IPS DF 4.7 (cell line): ENCODE data around the gene ELAVL1.

ENCODE experiments used
- DNase-seq: peaks from one replicate; pipeline ENCODE4 v3.0.0-alpha.2; 2013; ENCODE audit warnings: low spot score; ENCODE audit errors: extremely low read depth

The ELAVL1 gene

DNA sequence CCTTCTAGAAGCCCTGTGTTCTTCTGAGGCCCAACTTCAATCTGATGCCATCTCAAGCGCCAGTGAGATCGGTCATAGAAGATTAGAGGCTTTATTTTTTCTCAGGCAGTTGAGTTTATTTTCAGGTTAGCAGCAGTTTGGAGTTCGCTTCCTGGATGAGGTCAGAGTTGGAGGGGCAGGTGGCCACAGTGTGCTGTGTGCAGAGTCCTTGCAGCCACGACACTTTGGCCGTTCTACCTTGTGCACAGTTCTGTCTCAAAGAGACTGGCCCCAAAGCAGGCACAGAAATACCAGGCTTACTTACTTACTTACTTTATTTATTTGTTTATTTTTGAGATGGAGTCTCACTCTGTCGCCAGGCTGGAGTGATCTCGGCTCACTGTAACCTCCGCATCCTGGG is 15.9 kb upstream of the ELAVL1 start:
- no peak for DNase-seq

DNA sequence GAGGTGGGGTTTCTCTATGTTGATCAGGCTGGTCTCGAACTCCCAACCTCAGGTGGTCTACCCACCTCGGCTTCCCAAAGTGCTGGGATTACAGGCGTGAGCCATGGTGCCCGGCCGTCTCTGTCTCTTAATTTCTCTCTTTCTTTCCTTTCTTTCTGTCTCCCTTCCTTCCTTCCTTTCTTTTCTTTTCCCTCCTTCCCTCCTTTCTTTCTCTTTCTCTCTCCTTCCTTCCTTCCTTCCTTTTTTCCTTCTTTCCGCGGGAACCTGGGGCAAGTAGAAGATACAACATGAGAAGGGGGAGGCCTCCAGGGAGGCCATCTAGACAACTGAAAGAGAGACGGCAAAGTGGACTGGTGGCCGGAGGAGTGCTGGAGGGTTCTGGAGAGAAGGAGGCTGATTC is 15.2 kb upstream of the ELAVL1 start:
- no peak for DNase-seq

DNA sequence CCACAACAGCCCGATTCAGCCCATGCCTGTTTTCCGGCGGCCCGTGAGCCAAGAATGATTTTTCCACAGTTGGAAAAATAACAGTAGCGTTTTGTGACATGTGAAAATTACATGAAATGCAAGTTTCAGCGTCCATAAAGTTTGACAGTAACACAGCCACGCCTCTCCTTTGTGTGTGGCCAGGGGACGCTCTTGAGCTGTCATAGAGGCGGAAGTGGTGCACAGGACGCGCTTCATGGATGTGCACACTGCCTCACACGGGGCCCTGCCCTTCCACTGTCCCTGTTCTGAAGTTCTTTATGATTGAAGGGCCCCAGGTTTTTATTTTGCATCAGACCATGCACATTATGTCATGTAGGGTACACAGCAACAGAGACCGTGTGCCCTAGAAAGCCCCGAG is 12.4 kb upstream of the ELAVL1 start:
- no peak for DNase-seq

DNA sequence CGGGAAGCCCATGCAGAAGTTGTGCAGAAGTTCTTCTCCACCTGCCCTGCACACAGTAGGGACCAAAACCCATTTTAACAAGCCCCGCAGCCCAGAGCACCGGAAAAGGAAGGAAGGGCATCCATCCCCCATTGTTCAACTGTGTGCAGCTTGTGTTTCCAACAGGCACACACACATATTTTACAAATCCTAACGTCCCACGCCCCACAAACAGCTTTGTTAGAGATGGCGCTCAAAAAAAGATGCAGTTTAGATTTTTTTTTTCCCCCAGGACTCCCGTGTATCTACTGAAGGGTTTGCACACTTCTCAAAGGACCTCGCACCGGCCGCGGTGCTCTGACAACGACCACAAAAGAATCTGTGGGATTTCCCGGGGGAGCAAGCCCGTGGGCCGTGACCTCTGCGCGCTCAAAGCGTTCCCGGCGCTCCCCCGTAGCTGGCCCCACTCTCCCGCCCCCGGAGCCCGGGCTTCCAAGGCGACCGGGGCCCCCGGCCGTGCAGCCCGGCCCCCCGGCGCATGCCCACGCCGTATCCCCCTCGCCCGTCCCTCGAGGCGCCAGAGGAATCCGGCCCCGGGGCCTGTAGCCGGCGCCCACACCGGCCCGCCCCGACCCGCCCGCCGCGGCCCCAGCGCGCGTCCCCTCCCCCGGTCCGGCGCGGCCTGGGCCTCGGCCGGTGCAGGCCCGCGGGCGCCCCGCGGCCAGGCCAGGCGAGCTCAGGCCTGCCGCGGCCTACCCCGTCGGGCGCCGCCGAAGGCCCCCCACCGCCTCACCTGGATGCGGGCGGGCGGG is 523 bp downstream of the ELAVL1 start:
- DNase-seq, result no peak

DNA sequence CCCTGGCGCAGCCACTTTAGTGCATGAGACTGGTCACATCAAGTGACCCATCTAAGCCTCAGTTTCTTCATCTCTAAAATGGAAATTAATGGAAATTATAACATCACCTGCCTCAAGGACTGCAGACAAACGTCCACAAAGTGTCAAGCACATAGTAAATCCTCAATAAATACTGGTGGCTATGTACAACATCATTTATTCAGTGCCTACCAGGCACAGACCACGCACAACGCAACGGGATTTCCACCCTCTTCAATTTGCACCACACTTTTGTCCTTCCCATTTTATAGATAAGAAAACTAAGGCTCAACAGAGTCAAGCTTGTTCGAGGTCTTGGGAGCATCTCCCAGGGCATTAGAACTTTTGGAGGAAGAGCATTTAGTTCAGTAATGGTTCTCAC is 1.4 kb downstream of the ELAVL1 start:
- DNase-seq, result no peak

DNA sequence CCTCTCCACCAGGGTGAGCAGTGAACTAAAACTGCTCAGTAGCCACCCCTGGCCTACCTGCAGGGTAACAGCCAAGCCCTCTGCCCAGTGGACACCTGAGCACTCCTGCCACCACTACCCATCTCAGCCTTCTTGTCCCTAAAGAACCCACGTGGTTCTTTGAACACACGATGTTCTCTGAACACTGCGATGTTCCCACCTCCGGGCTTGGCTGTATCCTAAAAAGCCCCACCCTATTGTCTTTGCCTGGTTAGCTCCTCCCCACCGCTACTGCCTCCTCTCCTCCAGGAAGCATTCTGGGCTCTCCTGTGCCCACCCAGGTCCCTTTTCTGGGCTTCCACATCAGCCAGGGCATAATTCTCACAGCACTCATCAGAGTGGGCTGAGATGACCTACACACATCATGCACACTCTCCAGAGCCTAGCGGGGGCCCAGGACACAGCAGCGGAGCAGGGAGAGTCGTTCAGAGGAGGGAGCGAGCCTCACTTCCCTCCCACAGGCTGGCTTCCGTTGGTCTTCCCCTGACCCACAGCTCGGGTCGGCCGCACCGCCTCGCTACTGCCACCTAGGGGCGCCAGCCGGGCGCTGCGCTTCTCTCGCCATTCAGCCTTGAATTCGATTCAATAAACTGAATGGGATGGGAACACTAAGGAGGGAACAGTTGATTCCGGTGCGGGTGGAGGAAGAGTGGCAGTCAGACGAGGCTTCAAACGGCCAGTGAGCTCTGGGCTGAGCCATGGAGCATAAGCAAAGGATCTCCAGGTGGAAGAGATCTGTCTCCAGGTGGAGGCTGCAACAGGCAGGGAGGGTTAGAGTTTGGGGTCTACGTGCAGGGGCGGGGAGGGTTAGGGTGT is 3.2 kb downstream of the ELAVL1 start:
- DNase-seq, result peak; percentile 79

DNA sequence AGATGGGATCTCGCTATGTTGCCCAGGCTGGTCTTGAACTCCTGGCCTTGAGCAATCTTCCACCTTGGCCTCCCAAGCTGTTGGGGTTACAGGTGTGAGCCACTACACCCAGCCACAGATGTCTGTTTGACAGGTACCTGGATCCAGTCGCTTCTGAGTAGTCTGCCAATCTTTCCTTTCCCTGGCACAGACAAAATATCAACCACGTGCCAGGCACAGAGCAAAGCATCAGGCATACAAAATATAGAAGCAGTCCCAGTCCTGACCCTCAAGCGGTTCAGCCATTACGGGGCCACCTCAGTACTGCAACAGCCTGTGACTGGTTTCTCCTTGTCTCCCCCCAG is 3.8 kb downstream of the ELAVL1 start:
- DNase-seq, result no peak

DNA sequence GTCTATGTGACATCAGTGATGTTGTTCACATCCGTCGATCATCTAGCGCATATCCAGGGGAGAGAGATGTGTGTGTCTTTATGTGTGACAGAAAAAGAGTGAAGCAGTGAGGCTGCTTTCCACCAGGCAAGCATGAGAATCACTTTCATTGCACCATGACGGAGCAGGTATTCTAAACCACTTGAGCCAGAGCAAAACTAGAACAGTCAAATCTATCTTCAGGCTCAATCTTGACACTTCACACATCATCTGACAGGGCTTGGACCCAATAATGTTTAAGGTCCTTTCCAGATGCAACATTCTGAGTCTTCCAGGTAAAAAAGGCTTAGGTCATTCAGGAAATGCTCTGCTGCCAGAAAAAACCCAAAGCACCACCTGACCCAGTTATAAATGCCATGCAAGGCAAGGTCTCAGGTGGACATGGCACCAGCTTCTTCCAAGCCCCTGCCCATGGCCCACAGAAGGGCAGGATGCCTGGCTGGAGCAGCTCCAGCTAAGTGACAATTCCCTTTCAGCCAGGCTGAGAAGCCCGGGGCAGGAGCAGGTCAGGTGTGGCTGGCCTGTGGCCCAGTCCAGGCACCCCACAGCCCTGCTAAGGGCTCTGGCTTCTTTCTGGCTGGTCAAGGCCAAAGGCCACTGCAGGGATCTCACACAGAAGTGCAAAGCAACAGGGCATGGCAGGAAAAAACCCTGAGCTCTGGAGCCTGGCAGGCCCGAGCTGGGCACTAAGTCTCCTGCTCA is 5.0 kb downstream of the ELAVL1 start:
- DNase-seq, result no peak

DNA sequence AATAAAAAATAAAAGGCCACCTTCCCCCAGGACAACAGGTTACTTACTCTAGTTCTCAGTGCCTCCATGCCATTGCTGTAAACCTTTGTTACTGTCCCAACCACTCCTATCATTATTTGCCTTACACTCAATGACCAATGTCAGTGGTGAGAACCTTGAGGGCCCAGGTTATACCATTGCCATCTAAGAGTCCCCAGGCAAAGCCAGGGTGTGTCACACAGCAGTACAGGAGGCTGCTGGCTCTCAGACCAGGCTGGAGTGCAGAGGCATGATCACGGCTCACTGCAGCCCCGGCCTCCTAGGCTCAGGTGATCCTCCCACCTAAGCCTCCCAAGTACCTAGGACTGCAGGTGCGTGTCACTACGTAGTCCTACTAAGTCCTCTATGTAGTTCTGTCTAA is 6.1 kb downstream of the ELAVL1 start:
- no peak for DNase-seq

DNA sequence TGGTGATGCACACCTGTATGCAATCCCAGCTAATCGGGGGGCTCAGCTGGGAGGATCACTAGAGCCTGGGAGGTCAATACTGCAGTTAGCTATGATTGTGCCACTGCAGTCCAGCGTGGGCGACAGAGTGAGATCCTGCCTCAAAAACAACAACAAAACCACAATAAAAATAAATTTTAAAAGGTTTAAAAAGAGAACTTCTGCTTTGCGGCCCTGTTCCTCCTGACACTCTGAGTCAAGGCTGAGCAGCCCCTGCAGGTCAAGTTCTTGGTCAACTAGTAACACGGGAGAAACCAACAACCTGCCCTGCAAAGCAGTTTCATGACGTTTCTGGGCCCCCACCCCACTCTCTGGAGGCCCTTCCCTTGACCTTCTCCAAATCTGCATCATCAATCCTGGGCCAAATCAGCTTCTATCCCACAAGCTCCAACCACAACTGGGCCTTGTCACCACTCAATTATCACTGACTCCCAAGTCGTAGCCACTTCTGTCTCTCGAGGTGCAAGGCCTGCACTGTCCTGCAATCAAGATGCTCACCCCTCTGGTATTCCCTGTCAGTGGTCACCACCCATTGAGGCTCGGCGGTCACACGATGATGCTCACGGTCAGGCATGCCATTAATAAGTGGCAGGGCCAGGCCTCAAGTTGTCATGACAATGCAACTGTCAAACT is 7.5 kb downstream of the ELAVL1 start:
- no peak for DNase-seq

DNA sequence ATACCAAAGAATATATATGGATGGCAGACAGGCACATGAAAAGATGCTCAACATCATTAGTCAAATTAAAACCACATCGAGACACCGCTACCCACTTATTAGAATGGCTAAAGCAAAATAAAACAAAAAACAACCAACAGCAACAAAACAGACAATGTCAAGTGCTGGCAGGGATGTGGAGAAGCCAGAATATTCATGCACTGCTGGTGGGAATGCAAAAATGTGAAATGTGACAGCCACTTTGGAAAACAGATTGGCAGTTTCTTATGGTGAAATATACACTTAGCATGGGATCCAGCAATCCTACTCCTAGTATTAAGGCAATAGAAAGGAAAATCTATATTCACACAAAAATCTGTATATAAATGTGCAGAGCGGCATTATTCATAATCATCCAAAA is 8.6 kb downstream of the ELAVL1 start:
- DNase-seq, result no peak

DNA sequence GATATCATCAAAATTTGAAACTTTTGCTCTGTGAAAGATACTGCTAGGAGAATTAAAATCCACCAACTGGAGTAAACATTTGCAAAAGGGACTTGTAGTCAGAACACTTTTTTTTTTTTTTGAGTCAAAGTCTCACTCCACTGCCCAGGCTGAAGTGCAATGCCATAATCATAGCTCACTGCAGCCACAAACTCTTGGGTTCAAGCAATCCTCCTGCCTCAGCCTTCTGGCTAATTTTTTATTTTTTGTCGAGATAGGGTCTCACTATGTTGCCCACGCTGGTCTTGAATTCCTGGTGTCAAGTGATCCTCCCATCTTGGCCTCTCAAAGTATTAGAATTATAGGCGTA is 9.7 kb downstream of the ELAVL1 start:
- no peak for DNase-seq

DNA sequence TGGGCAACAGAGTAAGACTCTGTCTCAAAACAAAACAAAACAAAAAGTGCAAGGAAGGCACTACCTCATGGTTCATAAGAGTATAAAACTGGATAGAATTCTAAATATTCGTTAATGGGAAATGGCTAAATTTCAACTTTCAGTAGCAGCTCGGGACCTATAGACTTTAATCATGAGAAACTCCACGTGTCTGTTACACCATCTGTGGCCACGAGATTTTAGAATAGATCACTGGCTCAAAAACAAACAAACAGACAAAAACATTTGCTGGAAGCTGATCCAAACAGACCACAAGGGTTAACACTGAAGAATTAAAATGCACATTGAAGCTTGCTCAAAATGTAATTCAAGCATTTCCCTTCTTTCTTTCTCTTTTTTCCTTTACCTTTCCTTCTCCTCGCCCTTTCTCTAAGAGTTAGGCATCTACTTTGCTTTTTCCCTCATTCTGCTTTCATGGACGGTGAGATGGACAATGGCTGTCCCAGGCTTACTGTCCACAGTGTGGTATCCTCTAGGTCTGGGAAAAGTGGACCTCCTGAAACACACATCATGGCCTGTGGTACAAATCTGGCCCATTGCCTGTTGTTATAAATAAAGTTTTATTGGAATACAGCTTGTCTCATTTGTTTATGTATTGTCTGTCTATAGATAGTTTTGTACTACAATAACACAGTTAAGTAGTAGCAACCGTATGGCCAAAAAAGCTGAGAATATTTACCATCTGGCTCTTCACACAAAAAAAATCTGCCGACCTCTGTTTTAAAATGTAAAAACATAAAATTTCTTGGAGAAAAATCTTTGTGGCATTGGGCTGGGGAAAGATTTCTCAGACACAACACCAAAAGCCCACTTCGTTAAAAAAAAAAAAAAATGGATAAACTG is 10.3 kb downstream of the ELAVL1 start:
- DNase-seq, result no peak

DNA sequence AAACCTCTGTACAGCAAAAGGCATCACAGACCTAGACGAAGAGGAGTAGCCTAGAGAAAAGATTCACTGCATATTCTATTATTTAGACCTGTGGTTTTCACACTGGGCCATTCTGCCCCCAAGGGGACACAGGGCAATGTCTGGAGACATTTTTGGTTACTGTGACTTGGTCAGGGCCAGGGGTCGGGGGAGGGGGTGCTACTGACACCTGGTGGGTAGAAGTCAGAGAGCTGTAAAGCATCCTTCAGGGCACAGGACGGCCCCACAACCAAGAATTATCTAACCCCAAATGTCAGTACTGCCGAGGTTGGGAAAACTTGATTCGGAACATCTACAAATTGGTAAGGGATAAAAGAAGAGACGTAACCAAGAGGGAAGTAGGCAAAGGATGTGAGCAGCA is 11.3 kb downstream of the ELAVL1 start:
- no peak for DNase-seq

DNA sequence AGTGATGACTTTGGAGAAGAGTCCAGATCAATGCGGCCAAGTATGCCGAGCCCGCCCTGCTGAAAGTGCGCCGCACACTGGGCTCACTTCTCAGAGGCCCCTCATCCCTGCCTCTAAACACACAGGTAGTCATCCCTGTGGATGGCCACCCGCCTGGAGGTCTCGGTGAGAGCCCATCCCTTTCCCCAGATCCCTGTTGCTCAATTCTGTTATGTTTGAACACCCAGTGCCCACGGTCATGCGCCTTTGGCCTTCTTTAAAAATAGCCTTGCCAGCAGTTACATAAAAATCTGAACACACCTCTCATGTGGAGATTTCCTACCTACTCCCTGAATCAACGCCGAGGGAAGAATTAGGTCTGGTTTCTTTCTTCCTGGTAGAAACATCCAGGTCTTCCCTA is 11.9 kb downstream of the ELAVL1 start:
- no peak for DNase-seq

DNA sequence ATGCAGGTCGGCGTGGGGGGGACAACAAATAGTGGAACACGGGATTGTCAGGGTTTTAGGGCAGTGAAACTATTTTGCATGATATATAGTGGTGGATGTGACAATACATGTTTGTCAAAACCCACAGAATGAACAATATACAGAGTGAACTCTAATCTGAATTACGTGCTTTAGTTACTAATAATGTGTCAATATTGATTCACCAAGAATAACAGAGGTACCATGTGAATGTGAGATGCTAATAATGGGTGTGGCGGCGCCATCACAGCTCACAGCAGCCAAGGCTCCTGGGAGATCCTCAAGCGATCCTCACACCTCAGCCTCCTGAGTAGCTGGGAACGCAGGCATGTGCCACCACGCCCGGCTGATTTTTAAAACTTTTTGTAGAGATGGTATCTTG is 12.9 kb downstream of the ELAVL1 start:
- no peak for DNase-seq

DNA sequence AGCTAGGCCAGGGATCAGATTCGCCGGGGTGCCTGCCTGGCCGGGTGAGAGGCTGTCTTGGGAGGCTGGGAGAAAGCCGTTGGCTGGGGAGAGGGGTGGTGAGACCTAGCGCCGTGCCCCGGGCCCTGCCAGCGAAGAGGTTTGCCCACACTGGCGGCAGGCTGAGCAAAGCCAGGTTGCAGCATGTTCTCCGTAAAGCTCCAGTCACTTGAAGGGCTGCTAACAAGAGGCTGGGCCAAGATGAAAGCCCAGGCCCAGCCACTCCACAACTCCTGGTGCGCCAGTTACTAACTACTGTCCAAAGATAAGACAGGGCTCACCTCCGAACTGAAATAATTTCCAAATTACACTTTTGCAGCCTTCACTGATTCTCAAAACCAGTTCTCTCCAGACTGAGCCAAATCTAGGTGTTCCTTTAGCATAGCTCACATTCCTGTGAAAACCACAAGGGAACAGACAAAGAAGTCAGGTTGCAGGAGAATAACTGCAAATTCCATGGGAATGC is 16.3 kb downstream of the ELAVL1 start:
- DNase-seq, result no peak

DNA sequence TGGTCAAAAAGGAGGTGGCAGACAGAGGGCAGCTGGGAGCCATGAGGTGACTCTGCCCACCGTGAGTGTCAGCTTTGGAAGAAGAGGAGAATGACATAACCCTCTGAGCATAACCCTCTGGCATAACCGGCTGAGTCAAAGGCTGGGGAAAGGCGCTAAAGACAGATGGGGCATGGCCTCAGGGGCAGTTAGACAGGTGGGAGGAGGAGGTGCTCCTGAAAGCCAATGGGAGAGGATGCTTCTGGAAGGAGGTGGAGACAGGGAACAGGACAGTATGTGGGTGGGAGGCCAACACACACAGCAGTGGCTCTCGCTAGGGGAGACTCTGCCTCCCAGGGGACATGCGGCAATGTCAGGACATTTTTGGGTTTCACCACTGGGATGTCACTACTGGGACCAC is 17.1 kb downstream of the ELAVL1 start:
- no peak for DNase-seq

DNA sequence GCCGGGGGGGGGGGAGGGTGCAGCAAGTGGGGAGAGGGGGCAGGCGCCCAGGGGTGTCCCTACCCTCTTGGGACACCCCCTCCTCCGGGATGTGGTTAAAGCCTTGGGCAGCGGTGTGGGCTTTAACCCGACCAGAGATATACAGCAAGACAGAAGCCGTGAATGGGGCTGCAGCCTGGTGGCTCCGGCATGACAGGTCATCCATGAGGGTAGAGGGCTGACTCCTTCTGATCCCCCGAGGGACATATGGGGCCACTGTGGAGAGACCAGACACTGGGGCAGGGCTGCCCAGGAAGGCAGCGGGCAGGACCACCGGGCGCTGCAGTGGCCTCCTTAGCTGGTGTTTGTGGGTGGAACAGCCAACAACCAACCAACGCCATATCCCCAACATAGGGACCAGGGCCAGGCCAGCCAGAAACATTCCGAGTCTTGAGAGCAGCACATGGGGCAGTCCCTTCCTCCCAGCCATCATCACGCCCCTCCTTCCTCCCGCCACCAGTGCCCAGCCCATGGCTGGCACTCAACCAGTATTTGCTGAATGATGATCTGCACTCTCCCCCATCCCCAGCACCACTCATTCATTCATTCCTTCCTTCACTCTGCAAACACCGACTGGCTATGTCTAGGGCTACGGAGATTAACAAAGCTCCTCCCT is 18.2 kb downstream of the ELAVL1 start:
- no peak for DNase-seq
